HL-60 (cell line): ENCODE results near the gene KCNQ5.

Experiments used
- GABPA ChIP-seq: IDR thresholded peaks from 2 replicates; pipeline ENCODE4 v1.6.1; 2012; ENCODE audit warnings: low read depth
- POLR2AphosphoS5 ChIP-seq: IDR thresholded peaks from 2 replicates; pipeline ENCODE4 v1.6.1; 2012; ENCODE audit warnings: low read depth
- SPI1 ChIP-seq: IDR thresholded peaks from 2 replicates; pipeline ENCODE4 v1.6.1; 2012; ENCODE audit warnings: low read depth, mild to moderate bottlenecking, borderline replicate concordance
- TF ChIP-seq, protein P1 (sequence below): IDR thresholded peaks from one replicate; pipeline ENCODE4 v1.5.1; 2011; ENCODE audit warnings: low read length, control low read depth, inconsistent platforms; ENCODE audit not compliant: insufficient read depth
- TF ChIP-seq, protein P2 (sequence below): IDR thresholded peaks from 2 replicates; pipeline ENCODE4 v1.6.1; 2012; ENCODE audit warnings: low read depth; ENCODE audit not compliant: insufficient replicate concordance

DNA sequence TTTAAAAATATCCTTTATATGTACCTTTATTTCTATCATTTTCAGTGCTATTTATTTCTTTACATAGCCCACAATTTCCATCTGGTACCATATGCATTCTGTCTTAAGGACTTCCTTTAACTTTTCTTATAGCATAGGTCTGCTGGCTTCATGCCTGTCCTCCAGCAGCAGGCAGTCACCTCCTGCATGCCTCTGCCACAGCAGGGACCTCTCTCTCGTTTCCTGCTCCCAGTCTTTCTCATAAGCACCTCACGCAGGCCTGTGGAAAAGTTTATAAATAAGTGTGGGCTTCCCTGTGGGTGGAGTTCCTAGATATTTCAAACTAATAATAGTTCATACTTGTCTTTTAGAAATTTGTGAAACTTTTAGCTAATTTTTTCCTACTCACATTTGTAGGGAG lies 133.9 kb downstream of the KCNQ5 start:
- TF ChIP-seq, protein P1, sequence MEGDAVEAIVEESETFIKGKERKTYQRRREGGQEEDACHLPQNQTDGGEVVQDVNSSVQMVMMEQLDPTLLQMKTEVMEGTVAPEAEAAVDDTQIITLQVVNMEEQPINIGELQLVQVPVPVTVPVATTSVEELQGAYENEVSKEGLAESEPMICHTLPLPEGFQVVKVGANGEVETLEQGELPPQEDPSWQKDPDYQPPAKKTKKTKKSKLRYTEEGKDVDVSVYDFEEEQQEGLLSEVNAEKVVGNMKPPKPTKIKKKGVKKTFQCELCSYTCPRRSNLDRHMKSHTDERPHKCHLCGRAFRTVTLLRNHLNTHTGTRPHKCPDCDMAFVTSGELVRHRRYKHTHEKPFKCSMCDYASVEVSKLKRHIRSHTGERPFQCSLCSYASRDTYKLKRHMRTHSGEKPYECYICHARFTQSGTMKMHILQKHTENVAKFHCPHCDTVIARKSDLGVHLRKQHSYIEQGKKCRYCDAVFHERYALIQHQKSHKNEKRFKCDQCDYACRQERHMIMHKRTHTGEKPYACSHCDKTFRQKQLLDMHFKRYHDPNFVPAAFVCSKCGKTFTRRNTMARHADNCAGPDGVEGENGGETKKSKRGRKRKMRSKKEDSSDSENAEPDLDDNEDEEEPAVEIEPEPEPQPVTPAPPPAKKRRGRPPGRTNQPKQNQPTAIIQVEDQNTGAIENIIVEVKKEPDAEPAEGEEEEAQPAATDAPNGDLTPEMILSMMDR, result no peak
- TF ChIP-seq, protein P2, sequence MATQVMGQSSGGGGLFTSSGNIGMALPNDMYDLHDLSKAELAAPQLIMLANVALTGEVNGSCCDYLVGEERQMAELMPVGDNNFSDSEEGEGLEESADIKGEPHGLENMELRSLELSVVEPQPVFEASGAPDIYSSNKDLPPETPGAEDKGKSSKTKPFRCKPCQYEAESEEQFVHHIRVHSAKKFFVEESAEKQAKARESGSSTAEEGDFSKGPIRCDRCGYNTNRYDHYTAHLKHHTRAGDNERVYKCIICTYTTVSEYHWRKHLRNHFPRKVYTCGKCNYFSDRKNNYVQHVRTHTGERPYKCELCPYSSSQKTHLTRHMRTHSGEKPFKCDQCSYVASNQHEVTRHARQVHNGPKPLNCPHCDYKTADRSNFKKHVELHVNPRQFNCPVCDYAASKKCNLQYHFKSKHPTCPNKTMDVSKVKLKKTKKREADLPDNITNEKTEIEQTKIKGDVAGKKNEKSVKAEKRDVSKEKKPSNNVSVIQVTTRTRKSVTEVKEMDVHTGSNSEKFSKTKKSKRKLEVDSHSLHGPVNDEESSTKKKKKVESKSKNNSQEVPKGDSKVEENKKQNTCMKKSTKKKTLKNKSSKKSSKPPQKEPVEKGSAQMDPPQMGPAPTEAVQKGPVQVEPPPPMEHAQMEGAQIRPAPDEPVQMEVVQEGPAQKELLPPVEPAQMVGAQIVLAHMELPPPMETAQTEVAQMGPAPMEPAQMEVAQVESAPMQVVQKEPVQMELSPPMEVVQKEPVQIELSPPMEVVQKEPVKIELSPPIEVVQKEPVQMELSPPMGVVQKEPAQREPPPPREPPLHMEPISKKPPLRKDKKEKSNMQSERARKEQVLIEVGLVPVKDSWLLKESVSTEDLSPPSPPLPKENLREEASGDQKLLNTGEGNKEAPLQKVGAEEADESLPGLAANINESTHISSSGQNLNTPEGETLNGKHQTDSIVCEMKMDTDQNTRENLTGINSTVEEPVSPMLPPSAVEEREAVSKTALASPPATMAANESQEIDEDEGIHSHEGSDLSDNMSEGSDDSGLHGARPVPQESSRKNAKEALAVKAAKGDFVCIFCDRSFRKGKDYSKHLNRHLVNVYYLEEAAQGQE, result no peak
- TF ChIP-seq POLR2AphosphoS5 (no peak), SPI1 (no peak), GABPA (no peak)
